Testis (tissue), 5 donors: ENCODE results near the gene KLHL15. TPM values are rescaled to one million over a fixed set of nuclear protein-coding genes. Genes with fewer than 3 reads are reported as not detected.

ENCODE experiments used
- DNase-seq: peaks from one replicate; pipeline ENCODE4 v3.0.0-alpha.2; 2019
- H3K27ac ChIP-seq, 2 donors: fragments of 200-600 bp; sonication (generic); one replicate each; pipeline ENCODE4 v1.5.1; 2019
- H3K27me3 ChIP-seq: fragments of 200-600 bp; sonication (generic); one replicate; pipeline ENCODE4 v1.5.1; 2019
- H3K36me3 ChIP-seq: fragments of 200-600 bp; sonication (generic); one replicate; pipeline ENCODE4 v1.5.1; 2017; ENCODE audit warnings: low read depth; ENCODE audit errors: missing control alignments
- H3K4me1 ChIP-seq: fragments of 200-600 bp; sonication (generic); one replicate; pipeline ENCODE4 v1.5.1; 2019
- H3K4me3 ChIP-seq, 2 donors: fragments of 200-600 bp; sonication (generic); one replicate each; pipeline ENCODE4 v1.5.1; 2017 to 2019
- H3K9me3 ChIP-seq: fragments of 200-600 bp; sonication (generic); one replicate; pipeline ENCODE4 v1.5.1; 2017
- CTCF ChIP-seq, 3 experiments: fragments of 450-650 bp in 2 of 3; fragments of 200-600 bp in 1 of 3; sonication (generic) in 1 of 3; IDR thresholded peaks; one replicate each; pipeline ENCODE4 v1.5.1; 2016 to 2019; ENCODE audit warnings: antibody characterized with exemption in 3 of 3, mild to moderate bottlenecking in 2 of 3, moderate library complexity in 1 of 3
- POLR2A ChIP-seq: fragments of 450-650 bp; IDR thresholded peaks from one replicate; pipeline ENCODE4 v1.6.1; 2017; ENCODE audit warnings: antibody characterized with exemption, mild to moderate bottlenecking, moderate library complexity
- WGBS, 2 donors: methylation state at CpG; one replicate each; pipeline ENCODE4 v1.1.5; 2018; 5-methylcytosine and 5-hydroxymethylcytosine counted together
- intact Hi-C: fragments of 100-400 bp; cut with DNase I; formaldehyde crosslinking; loops from one replicate; pipeline ENCODE4 v1.15.1; 2023; ENCODE audit warnings: low total_unique reads
- long read RNA-seq, 2 donors: transcript quantifications; one replicate each; lab custom pipeline, GENCODE V29; 2026
- polyA plus RNA-seq: library from polyadenylated mRNA; stranded (reverse); fragments of 350-450 nt; fragmentation: Illumina TruSeq; extraction: RNeasy Lipid Tissue Mini Kit (QIAGEN cat#74804); gene quantifications from one replicate; pipeline ENCODE4 v1.2.3, GENCODE V29; 2014; ENCODE audit warnings: low read depth, low replicate concordance; ENCODE audit not compliant: insufficient read depth
- total RNA-seq, 2 donors: library from RNA; depleted of rRNA; stranded (reverse); fragments of >200 nt; gene quantifications; one replicate each; pipeline ENCODE4 v1.2.3, GENCODE V29; 2016

KLHL15 gene, protein sequence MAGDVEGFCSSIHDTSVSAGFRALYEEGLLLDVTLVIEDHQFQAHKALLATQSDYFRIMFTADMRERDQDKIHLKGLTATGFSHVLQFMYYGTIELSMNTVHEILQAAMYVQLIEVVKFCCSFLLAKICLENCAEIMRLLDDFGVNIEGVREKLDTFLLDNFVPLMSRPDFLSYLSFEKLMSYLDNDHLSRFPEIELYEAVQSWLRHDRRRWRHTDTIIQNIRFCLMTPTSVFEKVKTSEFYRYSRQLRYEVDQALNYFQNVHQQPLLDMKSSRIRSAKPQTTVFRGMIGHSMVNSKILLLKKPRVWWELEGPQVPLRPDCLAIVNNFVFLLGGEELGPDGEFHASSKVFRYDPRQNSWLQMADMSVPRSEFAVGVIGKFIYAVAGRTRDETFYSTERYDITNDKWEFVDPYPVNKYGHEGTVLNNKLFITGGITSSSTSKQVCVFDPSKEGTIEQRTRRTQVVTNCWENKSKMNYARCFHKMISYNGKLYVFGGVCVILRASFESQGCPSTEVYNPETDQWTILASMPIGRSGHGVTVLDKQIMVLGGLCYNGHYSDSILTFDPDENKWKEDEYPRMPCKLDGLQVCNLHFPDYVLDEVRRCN
- 10 to 100 TPM; 82.4 to 83.4 TPM for total RNA-seq
- polyA plus RNA-seq, result 31.5 TPM
- long read RNA-seq, donor 1, partial matches to known transcripts, result 12 of 12 reads
- long read RNA-seq, donor 1, other reads (novel, unspliced or antisense), result 0 of 12 reads
- long read RNA-seq, donor 2, partial matches to known transcripts, result 13 of 13 reads
- long read RNA-seq, donor 2, other reads (novel, unspliced or antisense), result 0 of 13 reads

GRCh38 chrX:24027086-24027485, at the start of gene KLHL15:
Gene KLHL15 (minus strand): TSS chrX:24027186. CDS start chrX:24006693, 20,493 bp downstream.
- peak within 1 kb of the TSS; percentile 67 to 85 for H3K4me3 ChIP-seq
- no peaks in the 10 kb centered on the region for H3K4me1 ChIP-seq
- intact Hi-C loops, result no loop called here
- H3K27me3 ChIP-seq, result no peaks in the 10 kb centered on the region
- H3K9me3 ChIP-seq, result no peaks in the 10 kb centered on the region
- 62 to 73% methylated on average over 7 of the region's 7 CpGs for WGBS, 2 donors
- no peaks in the 10 kb centered on the region for H3K36me3 ChIP-seq
- H3K27ac ChIP-seq, result peak within 1 kb of the TSS; percentile 77 to 93
- no peak for TF ChIP-seq POLR2A
- TF ChIP-seq CTCF (IDR thresholded peaks at IDR 0.05), result no peak
- DNase-seq, result no peak

GRCh38 chrX:24069877-24070276, 42.9 kb upstream of the KLHL15 start:
- intact Hi-C loops, result no loop called here
- no peak for DNase-seq
- H3K27ac ChIP-seq, result no peak overlapping the region
- 95 to 100% methylated on average over 4 to 9 of the region's 9 CpGs for WGBS, 2 donors
- no peaks in the 10 kb centered on the region for H3K9me3 ChIP-seq
- H3K36me3 ChIP-seq, result no peaks in the 10 kb centered on the region
- TF ChIP-seq POLR2A, result no peak
- TF ChIP-seq CTCF (IDR thresholded peaks at IDR 0.05), result no peak
- no peak overlapping the region for H3K4me3 ChIP-seq
- H3K4me1 ChIP-seq, result no peaks in the 10 kb centered on the region
- H3K27me3 ChIP-seq, result no peaks in the 10 kb centered on the region

- Histone ChIP-seq H3K27me3 (no peaks in the 10 kb centered on the region), H3K27ac (no peak overlapping the region), H3K9me3 (no peaks in the 10 kb centered on the region), H3K36me3 (no peaks in the 10 kb centered on the region), H3K4me1 (no peaks in the 10 kb centered on the region), H3K4me3 (no peak overlapping the region)
- intact Hi-C loops, result no loop called here
- WGBS, 2 donors, result 84 to 85% methylated on average over 6 of the region's 6 CpGs
- no peak for TF ChIP-seq POLR2A
- TF ChIP-seq CTCF (IDR thresholded peaks at IDR 0.05), result no peak
- DNase-seq, result no peak
Observed at GRCh38 chrX:24063488-24063887, 36.5 kb upstream of the KLHL15 start.

GRCh38 chrX:24055043-24055356, 28.0 kb upstream of the KLHL15 start:
- Histone ChIP-seq H3K9me3 (no peaks in the 10 kb centered on the region), H3K27me3 (no peaks in the 10 kb centered on the region), H3K36me3 (no peaks in the 10 kb centered on the region), H3K4me3 (peak overlapping the region; percentile 66 to 76), H3K27ac (peak overlapping the region; percentile 79 to 88), H3K4me1 (no peaks in the 10 kb centered on the region)
- intact Hi-C loops, result no loop called here
- 0% methylated on average over 1 to 4 of the region's 14 CpGs for WGBS, 2 donors
- no peak for TF ChIP-seq CTCF (IDR thresholded peaks at IDR 0.05)
- TF ChIP-seq POLR2A, result no peak
- DNase-seq, result no peak
